MG63 (cell line): ENCODE results near the gene TRAPPC8. TPM values are rescaled to one million over a fixed set of nuclear protein-coding genes. Genes with fewer than 3 reads are reported as not detected.
A peak's percentile ranks its signal among the peaks of the same experiment; 100 is the strongest.
"Not testable (repeated sequence)": the region's sequence is repeated elsewhere in the genome, so short reads cannot be mapped to it uniquely, and the experiment has no call there.

ENCODE experiments used
- DNase-seq: peaks from one replicate; pipeline ENCODE4 v3.0.0-alpha.2; 2020
- H3K27me3 ChIP-seq: fragments of 250-450 bp; sonication (Bioruptor Pico); 2 replicates; pipeline ENCODE4 v1.5.1; 2020; ENCODE audit warnings: mild to moderate bottlenecking, moderate library complexity
- H3K36me3 ChIP-seq: fragments of 250-450 bp; sonication (Bioruptor Pico); 2 replicates; pipeline ENCODE4 v1.5.1; 2020; ENCODE audit warnings: mild to moderate bottlenecking, moderate library complexity
- H3K4me3 ChIP-seq: fragments of 250-450 bp; sonication (Bioruptor Pico); 2 replicates; pipeline ENCODE4 v1.5.1; 2020; ENCODE audit warnings: mild to moderate bottlenecking, moderate library complexity
- H3K9me3 ChIP-seq: fragments of 250-450 bp; sonication (Bioruptor Pico); 2 replicates; pipeline ENCODE4 v1.5.1; 2020; ENCODE audit warnings: mild to moderate bottlenecking, moderate library complexity
- total RNA-seq: library from RNA; depleted of rRNA; stranded (reverse); fragments of >200 nt; shearing (Covaris generic); gene quantifications from 2 replicates; pipeline ENCODE4 v1.2.3, GENCODE V29; 2014; ENCODE audit warnings: low replicate concordance; rRNA removed

Gene TRAPPC8, protein sequence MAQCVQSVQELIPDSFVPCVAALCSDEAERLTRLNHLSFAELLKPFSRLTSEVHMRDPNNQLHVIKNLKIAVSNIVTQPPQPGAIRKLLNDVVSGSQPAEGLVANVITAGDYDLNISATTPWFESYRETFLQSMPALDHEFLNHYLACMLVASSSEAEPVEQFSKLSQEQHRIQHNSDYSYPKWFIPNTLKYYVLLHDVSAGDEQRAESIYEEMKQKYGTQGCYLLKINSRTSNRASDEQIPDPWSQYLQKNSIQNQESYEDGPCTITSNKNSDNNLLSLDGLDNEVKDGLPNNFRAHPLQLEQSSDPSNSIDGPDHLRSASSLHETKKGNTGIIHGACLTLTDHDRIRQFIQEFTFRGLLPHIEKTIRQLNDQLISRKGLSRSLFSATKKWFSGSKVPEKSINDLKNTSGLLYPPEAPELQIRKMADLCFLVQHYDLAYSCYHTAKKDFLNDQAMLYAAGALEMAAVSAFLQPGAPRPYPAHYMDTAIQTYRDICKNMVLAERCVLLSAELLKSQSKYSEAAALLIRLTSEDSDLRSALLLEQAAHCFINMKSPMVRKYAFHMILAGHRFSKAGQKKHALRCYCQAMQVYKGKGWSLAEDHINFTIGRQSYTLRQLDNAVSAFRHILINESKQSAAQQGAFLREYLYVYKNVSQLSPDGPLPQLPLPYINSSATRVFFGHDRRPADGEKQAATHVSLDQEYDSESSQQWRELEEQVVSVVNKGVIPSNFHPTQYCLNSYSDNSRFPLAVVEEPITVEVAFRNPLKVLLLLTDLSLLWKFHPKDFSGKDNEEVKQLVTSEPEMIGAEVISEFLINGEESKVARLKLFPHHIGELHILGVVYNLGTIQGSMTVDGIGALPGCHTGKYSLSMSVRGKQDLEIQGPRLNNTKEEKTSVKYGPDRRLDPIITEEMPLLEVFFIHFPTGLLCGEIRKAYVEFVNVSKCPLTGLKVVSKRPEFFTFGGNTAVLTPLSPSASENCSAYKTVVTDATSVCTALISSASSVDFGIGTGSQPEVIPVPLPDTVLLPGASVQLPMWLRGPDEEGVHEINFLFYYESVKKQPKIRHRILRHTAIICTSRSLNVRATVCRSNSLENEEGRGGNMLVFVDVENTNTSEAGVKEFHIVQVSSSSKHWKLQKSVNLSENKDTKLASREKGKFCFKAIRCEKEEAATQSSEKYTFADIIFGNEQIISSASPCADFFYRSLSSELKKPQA (N-terminal part only)
- total RNA-seq = 27.1 and 40.7 TPM in 2 replicates

DNA sequence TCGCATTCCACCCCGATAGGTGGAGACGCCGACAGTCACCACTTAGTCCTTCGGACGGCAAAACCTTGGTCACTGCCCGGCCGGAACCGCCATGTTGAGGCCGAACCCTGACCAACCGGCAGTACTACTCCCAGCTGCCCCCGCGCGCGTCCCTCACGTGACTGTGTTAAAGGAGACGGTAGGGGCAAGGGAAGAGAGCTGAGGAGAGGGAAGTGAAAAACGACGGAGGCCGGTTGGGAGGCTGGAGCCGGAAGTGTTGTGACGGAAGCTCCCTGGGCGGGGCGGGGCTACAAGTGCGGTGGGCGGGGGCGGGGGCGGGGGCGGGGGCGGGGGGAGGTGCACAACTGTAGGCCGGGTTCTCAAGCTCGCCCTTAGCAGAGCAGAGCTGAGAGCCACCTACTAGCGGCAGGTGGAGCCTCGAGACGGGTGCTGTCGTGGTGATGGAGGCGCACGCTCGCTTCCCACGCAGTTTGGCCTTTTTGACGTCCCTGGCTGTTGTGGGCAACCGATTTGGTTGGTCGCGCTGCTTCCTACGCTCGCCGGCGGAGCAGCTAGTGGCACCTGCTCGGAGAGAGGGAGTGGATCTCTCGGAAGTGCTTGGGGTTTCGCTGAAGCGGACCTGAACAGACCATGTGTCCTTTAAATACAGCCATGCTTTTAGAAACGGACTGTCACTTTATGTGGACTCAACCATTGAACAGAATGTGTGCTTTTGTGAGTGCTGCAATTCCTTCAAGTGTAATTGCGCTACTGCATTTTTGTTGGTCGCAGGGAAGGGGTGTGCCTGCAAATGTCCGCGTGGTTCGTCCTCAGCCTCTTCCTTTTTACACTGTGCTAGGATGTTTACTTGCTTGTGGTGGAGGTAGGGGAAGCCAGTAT is at the start of gene TRAPPC8:
TRAPPC8 (minus strand) TSS at position 130 of the 879 bp plus-strand sequence. CDS start 364 bp downstream, outside the sequence.
- Histone ChIP-seq H3K9me3 (no peaks in the 10 kb centered on the region), H3K27me3 (no peaks in the 10 kb centered on the region), H3K36me3 (no peaks in the 10 kb centered on the region), H3K4me3 (peak within 1 kb of the TSS; percentile 86)
- peak; percentile 97 for DNase-seq

DNA sequence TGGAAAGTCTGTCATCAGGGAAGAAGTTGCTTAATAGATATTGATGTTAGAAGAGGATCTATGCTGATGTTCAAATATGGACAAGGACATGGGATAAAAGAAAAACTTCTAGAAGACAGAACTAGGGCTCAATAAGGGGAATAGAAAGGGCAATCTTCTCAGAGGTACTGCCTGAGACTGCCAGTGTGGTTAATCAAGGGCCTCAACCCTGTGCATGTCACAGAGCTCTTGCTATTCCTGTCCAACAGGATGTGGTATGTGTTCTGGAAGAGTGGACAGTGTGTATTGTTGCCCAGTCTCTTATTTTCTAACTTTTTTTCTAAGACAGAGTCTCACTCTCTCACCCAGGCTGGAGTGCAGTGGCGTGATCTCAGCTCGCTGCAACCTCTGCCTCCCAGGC is 47.9 kb upstream of the TRAPPC8 start:
- Histone ChIP-seq H3K36me3 (no peaks in the 10 kb centered on the region), H3K4me3 (no peak overlapping the region), H3K9me3 (no peaks in the 10 kb centered on the region), H3K27me3 (no peaks in the 10 kb centered on the region)
- no peak for DNase-seq

DNA sequence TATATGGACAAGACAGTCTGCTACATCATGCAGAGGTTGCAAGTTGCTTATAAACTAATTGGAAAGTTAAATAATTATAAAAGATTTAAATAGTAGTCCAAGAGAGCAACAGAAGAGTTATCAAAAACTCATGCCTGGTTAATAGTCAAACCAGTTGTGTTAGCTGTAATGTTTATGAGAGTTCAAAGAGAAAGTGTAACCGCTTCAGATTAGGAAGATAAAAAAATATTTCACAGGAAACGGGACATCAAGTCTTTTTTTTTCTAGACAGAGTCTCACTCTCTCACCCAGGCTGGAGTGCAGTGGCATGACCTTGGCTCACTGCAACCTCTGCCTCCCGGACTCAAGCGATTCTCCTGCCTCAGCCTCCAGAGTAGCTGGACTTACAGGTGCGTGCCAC is 41.0 kb upstream of the TRAPPC8 start:
- DNase-seq = no peak
- H3K27me3 ChIP-seq = no peaks in the 10 kb centered on the region
- no peak overlapping the region for H3K4me3 ChIP-seq
- H3K9me3 ChIP-seq = no peaks in the 10 kb centered on the region
- H3K36me3 ChIP-seq = no peaks in the 10 kb centered on the region

DNA sequence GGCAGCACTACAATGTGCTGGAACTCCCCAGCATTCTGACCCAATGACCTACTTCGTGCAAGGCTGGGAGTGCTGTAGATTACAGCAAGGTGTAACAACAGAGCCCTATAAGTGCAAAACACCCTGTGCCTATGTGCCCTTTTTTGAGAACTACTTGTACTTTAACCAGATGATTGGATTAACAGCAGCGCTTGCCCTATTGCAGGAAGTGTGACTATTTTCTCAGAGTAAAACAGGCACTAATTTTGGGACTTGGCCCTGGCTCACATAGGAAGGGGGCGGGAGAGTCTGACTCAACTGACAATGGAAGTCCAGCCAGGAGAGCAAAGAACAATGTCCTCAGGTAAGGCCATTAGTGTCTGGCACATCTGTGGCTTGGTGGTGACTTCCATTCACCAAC is 40.1 kb upstream of the TRAPPC8 start:
- Histone ChIP-seq H3K36me3 (no peaks in the 10 kb centered on the region), H3K27me3 (no peaks in the 10 kb centered on the region), H3K9me3 (no peaks in the 10 kb centered on the region), H3K4me3 (no peak overlapping the region)
- DNase-seq = no peak

DNA sequence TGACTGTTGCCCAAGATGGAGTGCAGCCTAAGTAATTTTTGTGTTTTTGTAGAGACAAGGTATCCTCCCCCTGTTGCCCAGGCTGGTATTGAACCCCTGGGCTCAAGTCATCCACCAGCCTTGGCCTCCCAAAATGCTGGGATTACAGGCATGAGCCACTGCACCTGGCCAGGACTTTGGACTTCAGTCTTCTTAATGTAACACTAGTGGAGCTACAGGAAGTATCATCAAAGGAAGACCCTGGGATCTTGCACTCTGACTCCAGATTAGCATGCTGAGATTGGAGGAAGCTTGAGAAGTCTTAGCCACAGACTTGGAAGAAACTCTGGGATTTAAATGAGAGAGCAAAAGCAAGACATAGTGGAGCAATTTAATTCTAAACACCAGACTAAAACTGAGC is 37.9 kb upstream of the TRAPPC8 start:
- no peak overlapping the region for H3K4me3 ChIP-seq
- H3K9me3 ChIP-seq = no peaks in the 10 kb centered on the region
- no peak for DNase-seq
- H3K27me3 ChIP-seq = no peaks in the 10 kb centered on the region
- H3K36me3 ChIP-seq = no peaks in the 10 kb centered on the region

DNA sequence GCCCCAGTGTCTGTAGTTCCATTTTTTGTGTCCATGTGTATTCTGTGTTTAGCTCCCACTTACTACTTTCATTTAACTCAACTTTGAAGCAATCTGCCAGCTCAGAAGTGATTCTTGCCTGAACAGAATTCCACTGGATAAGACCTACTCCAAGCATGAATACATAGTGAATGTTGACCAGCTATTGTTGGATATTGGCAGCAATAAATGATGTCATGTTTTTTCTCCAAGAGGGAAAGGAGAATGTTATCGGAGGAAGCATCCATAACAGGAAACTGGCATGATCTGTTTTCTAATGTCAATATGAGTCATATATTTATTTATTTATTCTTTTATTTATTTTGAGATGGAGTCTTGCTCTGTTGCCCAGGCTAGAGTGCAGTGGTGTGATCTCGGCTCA is 36.8 kb upstream of the TRAPPC8 start:
- no peaks in the 10 kb centered on the region for H3K27me3 ChIP-seq
- no peak for DNase-seq
- H3K4me3 ChIP-seq = no peak overlapping the region
- H3K9me3 ChIP-seq = no peaks in the 10 kb centered on the region
- no peaks in the 10 kb centered on the region for H3K36me3 ChIP-seq

DNA sequence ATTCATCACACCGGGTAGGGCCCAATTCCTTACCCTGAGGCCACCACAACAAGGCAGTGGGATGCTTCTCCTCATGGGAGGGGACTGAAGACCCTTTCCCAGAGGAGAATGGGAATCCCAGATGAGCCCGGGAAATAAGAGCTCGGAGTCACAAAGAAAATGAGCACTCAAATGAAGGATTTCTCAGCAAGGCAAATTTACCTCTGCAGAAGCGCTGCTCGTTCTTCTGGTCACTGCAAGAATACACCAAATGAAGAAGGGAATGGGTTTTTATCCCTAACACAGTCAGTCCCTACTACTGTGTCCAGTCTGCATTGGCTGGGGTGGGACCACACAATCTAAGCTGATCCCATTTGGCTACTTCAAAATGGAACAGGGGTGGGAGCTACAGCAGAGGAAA is 35.7 kb upstream of the TRAPPC8 start:
- no peaks in the 10 kb centered on the region for H3K9me3 ChIP-seq
- H3K27me3 ChIP-seq = no peaks in the 10 kb centered on the region
- H3K36me3 ChIP-seq = no peaks in the 10 kb centered on the region
- no peak for DNase-seq
- H3K4me3 ChIP-seq = no peak overlapping the region

DNA sequence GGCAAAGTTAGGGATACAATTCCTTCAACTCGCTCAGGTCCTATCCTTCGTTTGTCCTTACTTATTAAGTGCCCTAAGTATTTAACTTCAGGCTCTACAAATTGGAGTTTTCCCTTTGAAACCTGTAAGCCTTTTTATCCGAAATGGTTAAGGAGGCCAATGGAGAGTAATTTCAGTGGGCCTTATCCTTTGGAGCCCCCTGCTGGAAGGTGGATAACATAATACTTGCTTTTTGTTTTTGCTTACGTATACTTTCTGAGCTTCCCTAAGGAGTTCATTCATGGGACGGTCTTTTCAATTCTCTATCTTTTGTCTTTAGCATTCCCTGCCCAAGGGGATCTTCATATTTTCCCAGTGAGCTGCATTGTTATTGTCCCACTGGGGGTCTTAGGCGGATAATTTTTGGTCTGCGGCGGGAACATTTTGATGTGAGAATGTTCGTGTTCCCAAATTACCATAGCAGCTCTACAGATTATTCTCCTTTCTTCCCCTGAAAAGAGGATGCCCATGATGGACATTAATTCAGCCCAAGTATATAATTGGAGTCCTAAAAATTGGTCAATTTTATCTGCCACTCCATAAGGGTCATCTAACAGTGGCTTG is 34.4 kb upstream of the TRAPPC8 start:
- H3K27me3 ChIP-seq = no peaks in the 10 kb centered on the region
- H3K36me3 ChIP-seq = no peaks in the 10 kb centered on the region
- DNase-seq = peak; percentile 6
- H3K9me3 ChIP-seq = no peaks in the 10 kb centered on the region
- no peak overlapping the region for H3K4me3 ChIP-seq

DNA sequence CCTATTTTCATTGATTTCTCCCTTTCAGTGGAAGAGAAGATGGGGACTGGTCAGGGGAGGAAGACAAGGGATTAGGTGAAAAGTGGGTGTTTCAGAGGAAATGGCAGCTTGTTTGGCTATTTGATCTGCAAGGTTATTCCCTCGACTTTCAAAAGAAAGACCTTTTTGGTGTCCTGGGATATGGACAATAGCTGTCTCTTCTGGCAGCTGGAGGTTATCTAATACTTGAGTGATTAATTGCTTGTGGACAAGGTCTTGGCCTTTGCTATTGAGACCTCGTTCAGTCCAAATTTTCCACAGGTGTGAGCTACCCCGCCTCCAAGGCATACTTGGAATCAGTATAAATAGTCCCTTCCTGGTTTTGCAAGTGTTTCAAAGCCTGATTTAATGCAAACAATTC is 33.3 kb upstream of the TRAPPC8 start:
- Histone ChIP-seq H3K27me3 (no peaks in the 10 kb centered on the region), H3K36me3 (no peaks in the 10 kb centered on the region), H3K9me3 (no peaks in the 10 kb centered on the region), H3K4me3 (no peak overlapping the region)
- DNase-seq = no peak

DNA sequence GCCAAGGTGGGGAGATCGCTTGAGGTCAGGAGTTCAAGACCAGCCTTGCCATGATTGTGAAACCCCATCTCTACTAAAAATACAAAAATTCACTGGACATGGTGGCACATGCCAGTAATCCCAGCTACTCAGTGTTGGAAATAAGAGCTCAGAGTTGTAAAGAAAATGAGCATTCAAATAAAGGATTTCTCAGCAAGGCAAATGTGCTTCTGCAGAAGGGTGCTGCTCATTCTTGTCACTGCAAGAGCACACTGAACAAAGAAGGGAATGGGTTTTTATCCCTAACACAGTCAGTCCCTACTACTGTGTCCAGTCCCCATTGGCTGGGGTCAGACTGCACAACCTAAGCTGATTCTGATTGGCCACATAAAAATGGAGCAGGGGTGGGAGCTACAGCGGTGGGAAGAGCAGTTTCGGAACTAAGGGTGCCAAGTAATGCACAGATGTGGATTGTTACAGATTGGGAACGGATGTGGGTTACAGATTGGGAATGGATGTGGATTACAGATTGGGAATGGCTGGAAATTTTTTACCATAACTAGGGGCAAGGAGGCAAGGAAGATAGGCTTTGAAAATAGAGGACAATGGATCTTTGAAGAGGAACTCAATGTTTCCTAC is 31.1 kb upstream of the TRAPPC8 start:
- Histone ChIP-seq H3K4me3 (no peak overlapping the region), H3K27me3 (no peaks in the 10 kb centered on the region)
- DNase-seq = no peak

DNA sequence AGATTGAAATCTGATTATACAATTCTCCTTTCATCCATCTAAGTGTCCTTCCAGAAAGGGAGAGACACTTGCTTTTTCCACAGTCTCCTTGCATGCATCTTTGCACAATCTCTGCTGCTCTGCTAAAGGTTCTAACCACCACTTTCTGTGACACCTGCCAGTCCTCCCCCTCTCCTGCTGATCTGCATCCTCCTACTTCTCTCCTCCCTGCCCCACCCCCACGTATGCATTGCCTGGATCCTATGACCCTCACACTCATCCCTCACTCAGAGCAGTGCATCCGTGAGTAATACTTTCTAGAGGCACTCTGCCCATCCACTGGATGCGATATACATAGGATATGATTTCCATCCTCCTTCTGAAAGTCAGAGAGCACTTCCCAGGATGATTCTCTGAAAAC is 27.7 kb upstream of the TRAPPC8 start:
- no peak for DNase-seq
- no peak overlapping the region for H3K4me3 ChIP-seq
- no peaks in the 10 kb centered on the region for H3K36me3 ChIP-seq
- H3K27me3 ChIP-seq = no peaks in the 10 kb centered on the region
- no peaks in the 10 kb centered on the region for H3K9me3 ChIP-seq

More for the DNA sequence above, 31.1 kb upstream of the TRAPPC8 start:
- H3K36me3 ChIP-seq = no peaks in the 10 kb centered on the region
- H3K9me3 ChIP-seq = no peaks in the 10 kb centered on the region

DNA sequence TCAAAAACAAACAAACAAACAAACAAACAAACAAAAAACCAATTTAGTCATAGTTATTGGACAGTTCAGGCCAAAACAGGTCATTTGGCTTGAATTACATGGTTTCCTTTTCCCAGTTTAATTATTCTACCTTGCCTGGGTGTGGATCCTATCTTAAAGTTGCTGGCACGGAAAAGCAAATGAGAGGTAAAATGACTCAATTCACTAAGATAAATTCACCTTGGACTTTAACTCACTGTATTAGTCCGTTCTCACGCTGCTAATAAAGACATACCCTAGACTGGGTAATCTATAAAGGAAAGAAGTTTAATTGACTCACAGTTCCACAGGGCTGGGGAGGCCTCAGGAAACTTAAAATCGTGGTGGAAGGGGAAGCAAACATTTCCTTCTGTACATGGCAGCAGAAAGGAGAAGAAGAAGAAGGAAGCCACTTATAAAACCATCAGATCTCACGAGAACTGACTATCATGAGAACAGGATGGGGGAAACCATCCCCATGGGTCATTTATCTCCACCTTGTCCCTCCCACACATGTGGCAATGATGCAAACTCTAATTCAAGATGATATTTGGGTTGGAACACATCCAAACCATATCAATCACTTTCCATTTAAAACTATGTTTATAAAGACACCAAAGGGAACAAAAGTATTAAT is 22.5 kb upstream of the TRAPPC8 start:
- DNase-seq = no peak
- Histone ChIP-seq H3K36me3 (no peaks in the 10 kb centered on the region), H3K9me3 (no peaks in the 10 kb centered on the region), H3K27me3 (no peaks in the 10 kb centered on the region), H3K4me3 (no peak overlapping the region)

DNA sequence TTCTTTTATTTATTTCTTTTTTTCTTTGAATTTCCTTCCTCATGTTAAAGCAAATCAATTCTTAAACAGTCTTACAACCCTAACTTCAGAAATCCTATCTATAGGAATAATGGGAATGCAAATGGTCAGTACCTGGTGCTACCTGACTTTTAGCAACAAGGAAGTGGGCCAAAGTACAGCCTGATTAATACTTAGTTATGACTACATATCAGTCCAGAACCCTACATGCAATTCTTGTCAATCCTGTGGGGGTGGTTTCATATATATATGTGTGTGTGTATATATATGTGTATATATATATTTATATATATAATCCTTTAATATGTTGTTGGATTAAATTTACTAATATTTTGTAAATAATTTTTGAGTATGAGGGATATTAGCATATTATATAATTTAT is 14.8 kb upstream of the TRAPPC8 start:
- Histone ChIP-seq H3K27me3 (no peaks in the 10 kb centered on the region), H3K36me3 (no peaks in the 10 kb centered on the region), H3K4me3 (no peak overlapping the region), H3K9me3 (no peaks in the 10 kb centered on the region)
- DNase-seq = no peak

DNA sequence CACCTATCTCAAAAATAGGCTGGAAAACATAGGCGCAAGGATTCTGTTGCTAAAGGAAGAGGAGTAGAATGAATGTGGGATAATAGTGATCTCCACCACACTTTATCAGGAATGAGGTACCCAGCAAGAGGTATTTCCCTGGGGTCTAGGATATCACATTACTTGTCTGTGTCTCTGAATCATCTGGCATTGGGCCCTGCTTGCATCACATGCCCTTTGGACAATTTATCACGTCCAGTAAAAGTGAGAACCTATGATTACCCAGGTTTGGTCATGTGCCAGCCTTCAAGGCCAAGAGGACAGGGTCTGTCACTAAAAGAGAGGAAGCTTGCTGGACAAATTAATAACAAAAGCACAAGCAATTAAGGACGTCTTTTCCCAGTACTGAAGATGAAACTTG is 11.4 kb upstream of the TRAPPC8 start:
- no peaks in the 10 kb centered on the region for H3K27me3 ChIP-seq
- no peaks in the 10 kb centered on the region for H3K36me3 ChIP-seq
- no peak overlapping the region for H3K4me3 ChIP-seq
- no peaks in the 10 kb centered on the region for H3K9me3 ChIP-seq
- DNase-seq = peak; percentile 30

DNA sequence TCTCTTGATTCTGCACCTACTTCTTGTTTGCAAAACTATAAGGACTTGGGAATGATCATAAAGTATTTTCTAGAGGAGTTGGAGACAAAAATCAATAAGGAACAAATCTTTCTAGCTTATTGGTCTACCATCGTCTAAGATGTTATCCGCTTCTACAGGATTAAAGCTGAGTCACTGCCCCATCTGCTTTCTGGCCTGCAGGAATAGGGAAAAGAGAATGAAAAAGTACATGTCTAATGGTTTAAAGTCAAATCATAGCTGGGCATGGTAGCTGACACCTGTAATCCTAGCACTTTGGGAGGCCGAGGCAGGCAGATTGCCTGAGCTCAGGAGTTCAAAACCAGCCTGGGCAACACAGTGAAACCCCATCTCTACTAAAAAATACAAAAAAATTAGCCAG is 10.8 kb upstream of the TRAPPC8 start:
- DNase-seq, H3K27me3 ChIP-seq, H3K4me3 ChIP-seq, H3K36me3 ChIP-seq, H3K9me3 ChIP-seq: not testable (repeated sequence)
